GM19239 (cell line): ENCODE results near the gene CFAP92.
"Not testable (repeated sequence)": the region's sequence is repeated elsewhere in the genome, so short reads cannot be mapped to it uniquely, and the experiment has no call there.

Experiments
- DNase-seq: peaks from one replicate; pipeline ENCODE4 v3.0.0; 2011; ENCODE audit warnings: low spot score; ENCODE audit not compliant: insufficient read length
- FAIRE-seq: peaks from 2 replicates; lab custom pipeline; 2011; peaks lifted over from hg19 to GRCh38; lab: Jason Lieb, UNC

Gene CFAP92

GRCh38 chr3:128873244-128874022 is 120.4 kb downstream of the CFAP92 start:
- FAIRE-seq = no peak
- no peak for DNase-seq

- FAIRE-seq (no peak), DNase-seq (no peak)
Observed at GRCh38 chr3:128872744-128873143, 121.1 kb downstream of the CFAP92 start.

GRCh38 chr3:128872282-128872681 is 121.6 kb downstream of the CFAP92 start:
- no peak for FAIRE-seq
- DNase-seq = no peak

GRCh38 chr3:128870347-128870746 is 123.5 kb downstream of the CFAP92 start:
- FAIRE-seq (no peak), DNase-seq (no peak)

- DNase-seq (no peak), FAIRE-seq (no peak)
Observed at GRCh38 chr3:128867200-128868125, 126.4 kb downstream of the CFAP92 start.

GRCh38 chr3:128864849-128865804 is 128.7 kb downstream of the CFAP92 start:
- not testable (repeated sequence) for DNase-seq, FAIRE-seq

GRCh38 chr3:128864351-128864811 is 129.5 kb downstream of the CFAP92 start:
- FAIRE-seq = no peak
- no peak for DNase-seq

- DNase-seq = no peak
- no peak for FAIRE-seq
Observed at GRCh38 chr3:128863560-128863959, 130.3 kb downstream of the CFAP92 start.

GRCh38 chr3:128861491-128861890 is 132.4 kb downstream of the CFAP92 start:
- no peak for DNase-seq
- no peak for FAIRE-seq
